GM10266 (cell line): ENCODE results near the gene CFAP74.

ENCODE experiments used
- DNase-seq: peaks from one replicate; pipeline ENCODE4 v3.0.0; 2012; ENCODE audit errors: extremely low spot score
- TF ChIP-seq, protein P1 (sequence below): IDR thresholded peaks from 2 replicates; pipeline ENCODE4 v1.5.1; 2012; ENCODE audit warnings: mild to moderate bottlenecking, low read depth; ENCODE audit not compliant: control insufficient read depth, insufficient read depth; ENCODE audit errors: missing control alignments

CFAP74 gene

DNA sequence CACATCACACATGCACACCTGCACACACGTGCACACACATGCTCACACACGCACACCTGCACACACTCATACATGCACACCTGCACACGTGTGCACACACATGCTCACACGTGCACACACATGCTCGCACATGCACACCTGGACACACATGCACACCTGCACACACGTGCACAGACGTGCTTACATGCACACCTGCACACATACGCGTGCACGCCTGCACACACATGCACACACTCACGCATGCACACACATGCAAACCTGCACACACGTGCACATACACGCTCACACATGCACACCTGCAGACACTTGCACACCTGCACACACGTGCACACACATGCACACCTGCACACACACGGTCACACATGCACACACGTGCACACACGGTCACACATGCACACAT, 32.6 kb downstream of the CFAP74 start:
- no peak for DNase-seq
- TF ChIP-seq, protein P1, sequence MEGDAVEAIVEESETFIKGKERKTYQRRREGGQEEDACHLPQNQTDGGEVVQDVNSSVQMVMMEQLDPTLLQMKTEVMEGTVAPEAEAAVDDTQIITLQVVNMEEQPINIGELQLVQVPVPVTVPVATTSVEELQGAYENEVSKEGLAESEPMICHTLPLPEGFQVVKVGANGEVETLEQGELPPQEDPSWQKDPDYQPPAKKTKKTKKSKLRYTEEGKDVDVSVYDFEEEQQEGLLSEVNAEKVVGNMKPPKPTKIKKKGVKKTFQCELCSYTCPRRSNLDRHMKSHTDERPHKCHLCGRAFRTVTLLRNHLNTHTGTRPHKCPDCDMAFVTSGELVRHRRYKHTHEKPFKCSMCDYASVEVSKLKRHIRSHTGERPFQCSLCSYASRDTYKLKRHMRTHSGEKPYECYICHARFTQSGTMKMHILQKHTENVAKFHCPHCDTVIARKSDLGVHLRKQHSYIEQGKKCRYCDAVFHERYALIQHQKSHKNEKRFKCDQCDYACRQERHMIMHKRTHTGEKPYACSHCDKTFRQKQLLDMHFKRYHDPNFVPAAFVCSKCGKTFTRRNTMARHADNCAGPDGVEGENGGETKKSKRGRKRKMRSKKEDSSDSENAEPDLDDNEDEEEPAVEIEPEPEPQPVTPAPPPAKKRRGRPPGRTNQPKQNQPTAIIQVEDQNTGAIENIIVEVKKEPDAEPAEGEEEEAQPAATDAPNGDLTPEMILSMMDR, result no peak

DNA sequence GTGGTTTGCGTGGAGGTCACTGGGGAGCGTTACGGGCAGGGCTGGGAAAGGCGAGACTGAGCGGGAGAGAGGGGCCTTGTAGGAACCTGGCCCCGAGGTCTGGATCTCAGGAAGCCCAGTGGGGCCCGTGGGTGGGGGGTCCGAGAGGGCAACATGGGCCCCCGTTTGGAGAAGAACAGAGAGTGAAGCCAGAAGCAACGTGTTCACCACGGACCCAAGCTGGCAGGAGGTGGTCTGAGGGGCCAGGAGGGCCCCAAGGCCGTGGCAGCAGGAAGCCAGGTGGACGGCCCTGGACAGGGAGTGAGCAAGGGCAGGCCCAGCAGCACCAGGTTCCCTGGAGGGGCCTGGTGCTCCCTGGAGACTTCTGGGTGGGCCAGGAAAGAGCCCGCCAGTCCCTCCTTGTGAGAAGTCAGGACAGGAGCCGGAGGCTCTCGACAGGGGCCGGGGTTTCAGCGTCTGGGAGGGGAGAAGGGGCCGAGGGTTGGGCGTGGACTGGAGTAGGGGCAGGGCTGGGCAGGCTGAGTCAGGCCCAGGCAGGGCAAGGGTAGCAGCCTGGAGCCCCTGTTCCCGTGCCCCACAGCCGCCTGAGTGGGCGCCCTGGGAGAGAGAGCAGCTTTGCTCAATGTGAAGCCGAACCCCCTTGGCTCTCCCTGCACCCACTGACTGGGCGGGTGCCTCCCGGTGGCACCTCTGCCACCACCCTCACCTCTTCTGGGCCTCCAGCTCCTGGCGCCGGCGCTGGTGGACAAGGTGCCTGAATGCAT, 33.5 kb downstream of the CFAP74 start:
- no peak for DNase-seq
- TF ChIP-seq, protein P1, result no peak

DNA sequence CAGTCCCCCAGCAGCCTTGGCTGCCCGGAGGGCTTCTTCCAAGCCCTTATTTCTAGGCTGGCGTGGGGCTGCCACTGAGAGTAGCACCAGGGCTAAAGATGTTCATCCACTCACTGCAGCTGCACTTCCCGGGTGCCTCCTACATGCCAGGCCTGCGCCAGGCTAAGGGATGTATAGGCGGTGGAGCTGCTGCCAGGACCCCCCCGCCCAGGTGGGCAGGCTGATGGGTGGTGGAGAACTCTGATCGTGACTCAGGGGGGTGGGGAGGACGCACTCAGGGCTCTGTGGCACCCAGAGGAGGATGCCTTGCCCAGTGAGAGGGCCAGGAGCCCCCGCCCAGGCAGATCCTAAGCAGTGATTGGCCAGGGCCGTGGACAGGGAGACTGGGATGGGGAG, 34.1 kb downstream of the CFAP74 start:
- DNase-seq, result no peak
- TF ChIP-seq, protein P1, result no peak

DNA sequence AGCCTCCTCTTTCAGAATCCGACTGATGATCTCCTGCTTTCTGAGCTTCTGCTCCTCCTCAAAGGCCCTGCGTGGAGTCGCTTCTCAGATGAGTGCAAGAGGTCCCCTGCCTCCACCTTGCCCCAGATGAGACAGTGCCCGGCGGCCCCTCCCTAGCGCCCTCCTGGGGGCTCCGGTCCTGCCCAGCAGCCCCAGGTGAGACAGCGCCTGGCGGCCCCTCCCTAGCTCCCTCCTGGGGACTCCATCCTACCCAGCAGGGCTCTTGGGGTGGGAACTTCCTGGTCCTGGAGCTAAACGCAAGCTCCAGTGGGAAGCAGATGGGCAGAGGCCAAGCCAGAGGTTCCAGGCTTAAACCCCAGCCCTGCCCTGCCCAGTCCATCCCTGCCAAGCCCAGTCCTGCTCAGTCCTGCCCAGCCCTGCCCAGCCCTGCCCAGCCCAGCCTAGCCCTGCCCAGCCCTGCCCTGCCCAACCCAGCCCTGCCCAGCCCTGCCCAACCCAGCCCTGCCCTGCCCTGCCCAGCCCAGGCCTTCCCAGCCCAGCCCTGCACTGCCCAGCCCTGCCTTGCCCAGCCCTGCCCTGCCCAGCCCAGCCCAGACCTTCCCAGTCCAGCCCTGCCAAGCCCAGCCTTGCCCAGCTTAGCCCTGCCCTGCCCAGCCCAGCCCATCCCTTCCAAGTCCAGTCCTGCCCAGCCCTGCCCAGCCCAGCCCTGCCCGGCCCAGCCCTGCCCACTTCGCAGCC, 34.6 kb downstream of the CFAP74 start:
- no peak for DNase-seq
- TF ChIP-seq, protein P1, result no peak

DNA sequence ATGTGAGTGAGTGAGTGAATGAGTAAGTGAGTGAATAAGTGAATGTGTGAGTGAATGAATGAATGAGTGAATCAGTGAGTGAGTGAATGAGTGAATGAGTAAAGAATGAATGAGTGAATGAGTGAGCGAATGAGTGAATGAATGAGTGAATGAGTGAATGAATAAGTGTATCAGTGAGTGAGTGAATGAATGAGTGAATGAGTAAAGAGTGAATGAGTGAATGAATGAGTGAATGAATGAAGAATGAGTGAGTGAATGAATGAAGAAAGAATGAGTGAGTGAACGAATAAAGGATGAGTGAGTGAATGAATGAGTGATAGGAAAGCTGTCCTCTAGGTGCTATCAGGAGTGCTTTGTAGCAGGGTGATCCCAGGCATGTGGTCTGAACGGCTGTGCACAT, 35.7 kb downstream of the CFAP74 start:
- TF ChIP-seq, protein P1, result no peak
- no peak for DNase-seq

DNA sequence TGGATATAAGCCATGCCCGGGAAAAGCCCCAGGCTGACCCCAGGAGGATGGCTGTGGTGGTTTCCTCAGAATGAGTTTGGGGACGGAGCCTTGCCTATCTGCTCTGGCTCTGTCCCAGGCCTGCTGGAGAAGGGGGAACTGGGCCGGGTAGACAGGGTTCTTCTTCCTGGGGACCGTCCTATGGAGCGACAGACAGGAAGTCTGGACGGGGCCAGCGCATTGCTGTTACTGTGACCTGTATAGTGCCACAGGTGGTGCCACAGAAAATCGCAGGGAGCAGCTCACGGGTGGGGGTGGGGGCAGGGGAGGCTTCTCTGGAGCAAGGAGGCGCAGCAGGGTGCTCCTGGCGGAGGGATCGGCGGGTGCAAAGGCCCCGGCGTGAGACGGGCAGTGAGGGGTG, 36.4 kb downstream of the CFAP74 start:
- no peak for DNase-seq
- TF ChIP-seq, protein P1, result no peak
